ENCODE data around the gene IDH3A.

GRCh38 chr15:78179906-78180305, 30.7 kb downstream of the IDH3A start:
- TF ChIP-seq POLR2AphosphoS5 (IDR thresholded peaks at IDR 0.05; ENCODE audit: low read depth, low read length) = no peak
- no peak for TF ChIP-seq POLR2A (IDR thresholded peaks at IDR 0.05; ENCODE audit: low read depth, low read length)
- no peak for TF ChIP-seq TAF1 (IDR thresholded peaks at IDR 0.05; ENCODE audit: low read depth, low read length)
- TF ChIP-seq PAX5 (IDR thresholded peaks at IDR 0.05; ENCODE audit: insufficient read depth, low read length, severe bottlenecking) = no peak
